HG02884 (cell line): Measurements from ENCODE around the gene TMEM164.

Source experiments
- ATAC-seq: cut with Tn5 transposase; IDR thresholded peaks from one replicate; pipeline ENCODE4 v1.9.1; 2021; ENCODE audit warnings: mild to moderate bottlenecking, moderate library complexity; ENCODE audit not compliant: unreplicated experiment

Gene TMEM164

GRCh38 chrX:110062919-110063318, 60.0 kb downstream of the TMEM164 start:
- no peak for ATAC-seq

DNA sequence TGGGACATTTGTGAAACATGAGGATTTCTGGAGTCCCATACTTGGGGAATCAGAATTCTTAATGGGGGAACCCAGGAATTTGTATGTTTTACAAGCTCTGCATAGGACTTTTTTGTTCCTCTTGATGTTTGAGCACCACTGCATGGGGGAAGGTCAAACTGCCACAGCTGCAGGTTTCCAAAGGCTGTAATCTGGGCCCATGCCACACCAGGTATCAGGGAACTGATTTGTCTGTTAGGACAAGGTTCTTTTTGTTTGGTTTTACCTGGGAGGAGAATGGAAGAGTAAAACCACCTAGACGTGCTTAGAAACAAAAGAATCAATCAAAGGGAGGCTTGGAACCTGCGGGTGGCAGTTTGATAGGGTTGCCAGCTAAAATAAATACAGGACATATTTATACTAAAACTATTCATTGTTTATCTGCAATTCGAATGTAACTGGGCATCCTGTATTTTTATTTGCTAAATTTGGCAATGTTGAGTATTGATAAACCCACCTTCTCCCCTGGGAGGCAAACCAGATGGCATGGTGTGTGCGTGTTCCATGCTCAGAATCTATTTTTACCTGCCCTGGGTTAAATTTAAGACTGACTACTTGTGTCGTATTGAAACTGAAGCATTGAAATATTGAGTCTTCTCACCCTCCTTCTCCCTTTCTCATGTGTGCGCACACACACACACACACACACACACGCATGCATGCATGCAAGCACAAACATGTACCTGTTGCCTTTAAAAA, 63.7 kb downstream of the TMEM164 start:
- ATAC-seq: no peak

DNA sequence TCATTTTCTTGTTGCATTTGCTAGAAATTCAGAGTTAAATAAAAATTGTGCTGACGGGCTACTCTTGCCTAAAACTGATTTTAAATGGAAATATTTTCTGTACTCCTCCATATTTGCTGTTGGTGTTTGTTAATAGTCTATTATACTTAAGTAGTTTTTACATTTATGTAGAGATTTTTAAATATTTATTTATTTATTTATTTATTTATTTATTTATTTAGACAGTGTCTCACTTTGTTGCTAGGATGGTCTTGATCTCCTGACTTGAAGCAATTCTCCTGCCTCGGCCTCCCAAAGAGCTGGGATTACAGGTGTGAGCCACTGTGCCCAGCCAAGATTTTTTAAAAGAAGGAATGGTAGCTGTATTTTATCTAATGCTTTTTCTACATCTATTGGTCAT, 68.1 kb downstream of the TMEM164 start:
- no peak for ATAC-seq

DNA sequence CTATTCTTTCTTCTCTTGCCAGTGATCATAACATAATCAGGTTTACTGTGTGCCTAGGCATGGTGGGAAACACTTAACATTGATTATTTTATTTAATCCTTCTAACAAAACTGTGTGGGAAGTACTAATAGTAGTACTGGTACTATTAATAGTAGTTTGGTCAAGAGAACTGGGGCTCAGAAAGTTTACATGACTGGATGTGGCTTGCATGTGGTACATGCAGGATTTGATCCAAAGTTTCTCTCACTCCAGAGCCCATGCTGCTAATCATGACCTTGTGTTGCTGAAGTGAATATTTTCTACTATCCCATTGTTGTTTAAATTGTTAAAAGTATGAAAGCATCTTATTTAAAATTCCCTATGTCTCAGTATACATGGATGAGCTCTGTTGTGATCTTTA, 78.4 kb downstream of the TMEM164 start:
- ATAC-seq: no peak

DNA sequence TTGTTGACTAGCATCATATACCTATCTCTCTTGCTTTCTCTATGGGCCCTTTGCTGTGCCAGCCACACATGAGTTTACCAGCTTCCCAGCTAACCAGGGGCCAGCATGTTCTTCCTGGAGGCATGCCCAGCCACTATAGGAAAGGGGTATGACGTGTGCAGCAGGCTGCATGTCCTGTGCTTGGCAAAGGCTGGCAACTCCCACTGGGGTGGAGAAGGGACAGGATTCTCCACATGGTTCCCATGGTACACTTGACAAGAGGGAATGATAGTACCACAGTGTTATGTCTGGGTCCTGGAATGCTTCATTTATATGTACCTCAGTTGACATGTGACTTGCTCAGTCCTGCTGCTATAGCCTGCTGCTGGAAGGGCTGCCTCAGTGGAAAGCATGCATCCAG, 78.8 kb downstream of the TMEM164 start:
- ATAC-seq: no peak

DNA sequence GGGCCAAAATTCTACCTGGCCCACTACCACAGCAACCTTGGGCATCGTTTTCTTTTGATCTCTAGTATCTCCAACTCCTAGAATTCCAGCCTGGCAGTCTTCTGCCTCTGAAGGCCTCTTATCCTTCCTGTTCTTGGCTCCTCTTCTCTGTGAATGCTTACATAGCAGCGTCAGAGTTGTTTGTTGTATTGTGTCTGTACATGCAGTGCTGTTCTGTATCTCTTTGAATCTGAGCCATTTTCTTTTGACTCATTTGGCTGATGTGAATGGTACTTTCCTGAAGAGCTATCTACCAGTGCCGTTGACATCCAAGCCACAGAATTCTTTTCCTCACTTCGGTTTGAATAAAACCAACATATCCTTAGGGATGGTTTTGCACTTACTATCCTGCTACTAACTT, 79.2 kb downstream of the TMEM164 start:
- no peak for ATAC-seq

DNA sequence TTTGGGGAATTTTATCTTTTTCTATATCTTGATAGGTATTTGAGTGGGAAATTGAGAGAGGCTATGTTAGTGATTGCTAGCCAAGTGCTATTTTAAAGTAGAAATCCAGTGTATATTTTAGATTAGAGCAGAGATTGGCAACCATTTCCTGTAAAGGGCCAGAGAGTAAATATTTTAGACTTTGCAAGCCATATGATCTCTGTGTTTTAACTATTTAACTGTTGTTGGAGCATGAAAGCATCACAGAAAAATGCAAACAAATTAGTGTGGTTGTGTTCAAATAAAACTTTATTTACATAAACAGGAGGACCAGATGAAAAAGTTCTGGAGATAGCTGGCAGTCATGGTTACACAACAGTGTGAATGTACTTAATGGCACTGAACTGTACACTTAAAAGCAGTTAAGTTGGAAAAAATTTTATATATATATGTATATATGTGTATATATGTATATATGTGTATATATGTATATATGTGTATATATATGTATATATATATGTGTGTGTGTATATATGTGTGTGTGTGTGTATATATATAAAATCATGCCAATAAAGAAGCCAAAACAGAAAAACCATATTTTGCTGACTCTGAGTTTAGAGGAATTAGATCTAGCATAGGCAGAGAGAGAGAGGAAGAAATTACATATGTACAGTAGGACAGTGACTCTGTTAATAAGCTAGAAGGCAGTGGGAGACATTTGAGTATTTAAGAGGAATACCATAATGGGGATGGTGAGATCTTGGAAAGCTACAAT, 83.4 kb downstream of the TMEM164 start:
- no peak for ATAC-seq

DNA sequence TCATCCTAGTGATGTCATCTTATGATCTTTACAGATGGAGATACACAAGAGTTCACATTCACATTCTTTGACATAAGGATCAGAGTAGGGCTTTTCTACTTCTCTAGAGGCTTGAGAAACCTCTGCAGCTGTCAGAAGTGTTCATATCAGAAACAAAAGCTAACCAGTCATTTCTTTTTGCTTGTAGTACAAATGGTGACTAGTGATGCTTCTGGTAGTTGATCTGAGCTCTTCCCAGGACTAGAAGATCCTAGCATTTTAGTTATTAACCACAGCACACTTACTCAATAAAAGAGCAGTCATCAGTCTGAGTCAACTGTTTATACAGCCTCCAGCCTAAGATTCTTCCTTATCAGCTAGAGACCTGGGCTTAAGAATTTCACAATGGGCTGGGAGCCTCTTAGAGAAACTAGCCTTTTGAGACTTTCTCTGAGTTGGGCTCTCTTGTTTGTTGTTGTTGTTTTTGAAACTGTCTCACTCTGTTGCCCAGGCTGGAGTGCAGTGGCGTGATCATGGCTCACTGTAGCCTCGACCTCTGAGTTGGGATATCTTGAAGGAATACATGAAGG, 84.1 kb downstream of the TMEM164 start:
- peak; percentile 53 for ATAC-seq

DNA sequence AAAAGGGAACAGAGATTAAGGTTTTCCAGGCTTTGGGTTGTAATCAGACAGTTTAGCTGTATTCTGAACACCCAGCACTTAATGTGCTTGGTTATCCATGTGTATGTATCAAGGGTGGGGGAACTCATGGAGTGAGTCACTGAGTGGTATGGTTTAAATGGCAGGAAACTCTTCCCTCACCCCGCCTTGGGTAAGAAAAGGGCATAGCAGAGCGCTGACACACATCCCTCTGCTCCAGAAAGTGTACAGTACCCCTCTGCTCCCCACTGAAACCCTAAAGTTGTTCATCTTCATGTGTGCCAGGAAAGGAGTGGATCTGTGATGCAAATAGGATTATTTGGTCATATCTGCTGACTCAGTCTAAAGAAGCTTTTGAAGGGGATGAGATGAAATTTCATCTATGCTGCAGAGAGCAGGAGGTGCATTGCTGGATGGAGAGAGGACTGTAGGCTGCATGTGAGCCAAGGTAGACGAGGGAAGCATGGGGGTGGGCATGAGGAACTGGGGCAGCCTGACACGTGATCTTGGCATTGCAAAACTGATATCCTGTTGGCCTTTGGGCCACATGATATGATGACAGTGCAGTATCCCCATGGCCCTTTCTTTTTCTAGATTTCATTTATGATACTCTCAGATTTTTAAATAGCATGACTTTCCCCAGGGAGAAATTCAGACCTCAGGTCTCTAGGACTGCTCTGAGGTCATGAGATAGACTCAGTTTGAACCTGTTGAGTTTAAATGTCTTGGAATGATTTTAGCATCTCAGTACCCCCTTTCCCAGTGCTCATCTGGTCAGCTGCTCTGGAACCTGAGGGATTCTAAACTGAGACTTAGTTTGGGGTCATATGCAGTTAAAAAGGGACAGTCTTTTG, 84.8 kb downstream of the TMEM164 start:
- ATAC-seq: peak; percentile 18

- ATAC-seq: no peak
Observed at GRCh38 chrX:110089656-110090403, 86.9 kb downstream of the TMEM164 start.

- no peak for ATAC-seq
Observed at GRCh38 chrX:110097920-110098319, 95.0 kb downstream of the TMEM164 start.

DNA sequence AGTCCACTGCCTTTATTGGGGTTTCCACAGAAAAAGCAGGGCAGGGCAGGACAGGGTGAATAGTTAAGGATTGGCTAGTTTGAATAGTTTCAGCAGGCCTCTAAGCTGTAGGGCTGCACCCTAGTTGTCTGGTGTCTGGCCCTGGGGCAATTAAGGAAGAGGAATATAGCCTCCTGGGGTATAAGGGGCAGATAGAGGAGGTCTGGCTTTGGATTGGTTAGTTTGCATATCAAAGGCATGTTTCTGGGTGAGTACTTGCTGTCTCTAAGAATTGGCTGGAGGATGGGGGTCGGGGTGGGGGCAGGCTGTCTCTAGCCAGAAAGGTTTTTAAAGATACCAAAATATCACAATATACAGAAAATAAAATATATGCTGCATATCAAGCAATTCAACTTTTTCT, 100.4 kb downstream of the TMEM164 start:
- ATAC-seq: no peak

DNA sequence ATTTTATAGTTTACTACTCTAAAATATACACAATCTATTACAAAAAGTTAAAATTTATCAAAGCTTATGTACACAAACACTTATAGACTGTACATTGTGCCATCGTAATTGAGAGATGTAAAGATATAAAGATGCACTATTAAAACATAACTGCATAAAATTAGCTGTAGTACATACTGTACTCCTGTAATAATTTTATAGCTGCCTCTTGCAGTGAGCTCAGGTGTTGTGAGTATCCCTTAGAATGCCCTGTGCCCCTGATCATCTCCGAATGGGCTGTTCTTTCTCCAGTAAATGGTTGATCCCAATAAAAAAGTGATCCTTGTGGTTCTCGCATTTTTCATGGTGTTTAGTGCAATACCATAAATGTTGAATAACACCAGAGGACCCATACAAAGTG, 101.2 kb downstream of the TMEM164 start:
- ATAC-seq: no peak

DNA sequence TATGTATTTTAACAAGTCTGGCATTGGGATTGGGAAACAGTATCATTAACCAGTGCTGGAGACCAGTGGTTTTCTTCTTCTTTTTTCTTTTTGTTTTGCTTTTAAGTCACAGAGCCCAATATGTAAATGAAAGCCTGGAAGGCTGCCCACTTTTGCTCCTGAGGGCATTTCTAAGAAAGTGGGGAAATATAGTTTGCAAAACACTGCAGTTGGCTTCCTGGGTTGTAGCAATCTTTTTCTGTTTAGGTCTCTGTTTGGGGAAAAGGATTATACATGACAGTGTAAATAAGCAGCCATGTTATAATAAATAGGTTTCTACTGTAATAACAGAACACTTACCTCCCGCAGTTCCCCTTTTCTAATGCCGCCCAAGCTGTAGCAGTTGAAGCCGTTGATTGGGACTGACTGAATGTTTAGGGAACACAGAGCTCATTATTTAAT, 105.5 kb downstream of the TMEM164 start:
- no peak for ATAC-seq

DNA sequence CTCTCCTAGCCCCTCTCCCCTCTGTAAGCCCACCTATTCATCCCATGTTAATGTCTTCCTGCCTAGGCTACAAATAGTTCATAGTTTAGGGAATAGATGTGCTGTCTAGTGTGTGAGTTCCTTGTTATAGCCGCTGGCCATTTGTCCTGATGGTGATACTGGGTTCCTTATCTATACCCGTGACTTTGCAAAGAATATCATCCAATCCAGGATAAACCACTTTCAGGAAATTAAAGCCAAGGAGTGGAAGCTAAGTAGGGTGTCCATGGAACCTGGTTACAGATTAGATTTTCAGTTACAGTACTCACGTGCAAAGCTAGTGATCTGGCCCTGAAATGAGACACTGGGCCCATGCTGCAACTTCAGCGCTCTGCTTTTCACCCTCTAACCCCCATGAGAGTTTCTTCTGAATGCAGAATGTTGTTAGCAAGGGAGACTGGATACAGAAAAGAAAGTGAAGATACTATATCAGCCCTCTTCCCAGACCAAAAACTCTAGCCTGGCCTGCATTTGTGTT, 111.4 kb downstream of the TMEM164 start:
- no peak for ATAC-seq

GRCh38 chrX:110116066-110116980, 113.4 kb downstream of the TMEM164 start:
- ATAC-seq: no peak

- no peak for ATAC-seq
Observed at GRCh38 chrX:110118530-110118929, 115.6 kb downstream of the TMEM164 start.

GRCh38 chrX:110119480-110119879, 116.6 kb downstream of the TMEM164 start:
- ATAC-seq: no peak

GRCh38 chrX:110120025-110120424, 117.1 kb downstream of the TMEM164 start:
- no peak for ATAC-seq
